ENCODE measurements around the gene SLX4IP. TPM values are rescaled to one million over a fixed set of nuclear protein-coding genes. Genes with fewer than 3 reads are reported as not detected.

The SLX4IP gene
- total and polyA plus RNA-seq, 2 of the 13 experiments (the other 11 are each of a cell fraction or from before 2014, with no cell fraction given): 3.6 to 7.3 TPM

DNA sequence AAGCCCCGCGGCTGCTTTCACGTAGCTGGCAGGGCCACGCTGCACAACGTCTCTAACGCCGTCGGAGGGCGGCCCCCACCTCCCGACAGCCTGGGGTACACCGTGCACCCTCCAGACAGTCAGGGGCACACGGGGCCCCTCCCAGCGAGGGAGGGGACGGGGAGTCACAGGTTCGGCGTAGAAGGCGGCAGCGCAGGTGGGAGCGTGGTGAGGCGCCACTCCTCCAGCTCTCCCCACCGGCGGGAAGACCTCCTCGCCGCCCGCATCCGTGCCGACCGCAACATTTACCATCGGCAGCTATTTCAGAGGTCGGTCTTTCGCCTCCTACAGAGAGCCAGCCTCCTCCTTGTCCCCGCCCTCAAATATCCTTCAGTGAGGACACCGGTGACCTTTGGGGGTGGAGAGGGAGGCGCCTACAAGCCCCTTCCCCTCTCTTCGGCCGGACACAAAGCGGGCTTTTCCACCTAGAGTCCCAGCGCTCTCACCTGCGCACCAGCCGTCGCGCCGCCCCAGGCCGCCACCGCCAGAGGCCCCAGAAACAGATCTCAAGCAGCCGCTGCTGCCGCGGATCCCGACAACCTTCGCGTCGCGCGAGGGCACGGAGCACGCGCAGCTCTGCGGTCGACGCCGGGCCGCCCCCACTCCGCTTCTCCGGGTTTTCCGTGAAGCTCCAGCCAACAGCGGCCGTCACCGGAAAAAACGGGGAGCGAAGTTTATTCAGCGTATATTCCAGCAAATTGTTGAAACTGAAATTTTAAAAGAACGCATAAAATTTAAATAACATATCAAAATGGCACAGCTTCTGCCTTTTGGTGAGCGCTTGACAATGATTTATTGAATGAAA lies 1.3 kb upstream of the SLX4IP start, which contains the start of gene MKKS (continued):
- peak; percentile 51; the same call in 1 of the 2 replicates for TF ChIP-seq LBX2 (CRISPR knock-in tag; IDR thresholded peaks at IDR 0.05; ENCODE audit: borderline replicate concordance)
- TF ChIP-seq ZNF296 (CRISPR knock-in tag; conservative IDR thresholded peaks at IDR 0.05): peak; percentile 4; the same call in 1 of the 2 replicates
- no peak for TF ChIP-seq CCAR2 (optimal IDR thresholded peaks at IDR 0.05; ENCODE audit: low read depth, low read length)
- TF ChIP-seq HOXA3 (CRISPR knock-in tag; IDR thresholded peaks at IDR 0.05): peak; percentile 93
- peak; percentile 95 for TF ChIP-seq ZNF773 (CRISPR knock-in tag; IDR thresholded peaks at IDR 0.05; ENCODE audit: borderline replicate concordance)
- no peak; the same call in 1 of the 2 replicates for TF ChIP-seq CREM (IDR thresholded peaks at IDR 0.05)
- TF ChIP-seq CREM (CRISPR knock-in tag; IDR thresholded peaks at IDR 0.05): peak; percentile 45; the same call in 1 of the 2 replicates
- 0 out of 2 replicates have a peak, but pooled peaks have one; percentile 50 for TF ChIP-seq DZIP1 (CRISPR knock-in tag; IDR thresholded peaks at IDR 0.05)
- TF ChIP-seq ZNF850 (CRISPR knock-in tag; conservative IDR thresholded peaks at IDR 0.05): no peak
- TF ChIP-seq STAT5B (CRISPR knock-in tag; IDR thresholded peaks at IDR 0.05): peak; percentile 93; the same call in 1 of the 2 replicates
- 0 out of 2 replicates have a peak, but pooled peaks have one; percentile 49 for TF ChIP-seq JDP2 (CRISPR knock-in tag; IDR thresholded peaks at IDR 0.05; ENCODE audit: borderline replicate concordance)
- peak; percentile 50; the same call in 1 of the 2 replicates for TF ChIP-seq HNRNPL (IDR thresholded peaks at IDR 0.05; ENCODE audit: low read depth, low read length)
- TF ChIP-seq TEAD2 (CRISPR knock-in tag; IDR thresholded peaks at IDR 0.05): peak; percentile 81
- no peak for TF ChIP-seq EZH2 (conservative IDR thresholded peaks at IDR 0.05; ENCODE audit: low read depth, low read length)
- TF ChIP-seq TSC22D2 (CRISPR knock-in tag; IDR thresholded peaks at IDR 0.05; ENCODE audit: borderline replicate concordance): peak; percentile 78
- TF ChIP-seq SSRP1 (CRISPR knock-in tag; IDR thresholded peaks at IDR 0.05): peak; percentile 19; the same call in 1 of the 2 replicates
- TF ChIP-seq, protein P1, sequence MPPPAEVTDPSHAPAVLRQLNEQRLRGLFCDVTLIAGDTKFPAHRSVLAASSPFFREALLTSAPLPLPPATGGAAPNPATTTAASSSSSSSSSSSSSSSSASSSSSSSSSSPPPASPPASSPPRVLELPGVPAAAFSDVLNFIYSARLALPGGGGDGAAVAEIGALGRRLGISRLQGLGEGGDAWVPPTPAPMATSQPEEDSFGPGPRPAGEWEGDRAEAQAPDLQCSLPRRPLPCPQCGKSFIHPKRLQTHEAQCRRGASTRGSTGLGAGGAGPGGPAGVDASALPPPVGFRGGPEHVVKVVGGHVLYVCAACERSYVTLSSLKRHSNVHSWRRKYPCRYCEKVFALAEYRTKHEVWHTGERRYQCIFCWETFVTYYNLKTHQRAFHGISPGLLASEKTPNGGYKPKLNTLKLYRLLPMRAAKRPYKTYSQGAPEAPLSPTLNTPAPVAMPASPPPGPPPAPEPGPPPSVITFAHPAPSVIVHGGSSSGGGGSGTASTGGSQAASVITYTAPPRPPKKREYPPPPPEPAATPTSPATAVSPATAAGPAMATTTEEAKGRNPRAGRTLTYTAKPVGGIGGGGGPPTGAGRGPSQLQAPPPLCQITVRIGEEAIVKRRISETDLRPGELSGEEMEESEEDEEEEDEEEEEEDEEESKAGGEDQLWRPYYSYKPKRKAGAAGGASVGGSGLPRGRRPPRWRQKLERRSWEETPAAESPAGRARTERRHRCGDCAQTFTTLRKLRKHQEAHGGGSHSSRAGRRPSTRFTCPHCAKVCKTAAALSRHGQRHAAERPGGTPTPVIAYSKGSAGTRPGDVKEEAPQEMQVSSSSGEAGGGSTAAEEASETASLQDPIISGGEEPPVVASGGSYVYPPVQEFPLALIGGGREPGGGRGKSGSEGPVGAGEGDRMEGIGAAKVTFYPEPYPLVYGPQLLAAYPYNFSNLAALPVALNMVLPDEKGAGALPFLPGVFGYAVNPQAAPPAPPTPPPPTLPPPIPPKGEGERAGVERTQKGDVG (CRISPR knock-in tag; IDR thresholded peaks at IDR 0.05; ENCODE audit: borderline replicate concordance): peak; percentile 47; the same call in 1 of the 2 replicates
- TF ChIP-seq HDAC6 (IDR thresholded peaks at IDR 0.05; ENCODE audit: low read depth, low read length): no peak
- peak; percentile 84 for TF ChIP-seq TERF1 (CRISPR knock-in tag; IDR thresholded peaks at IDR 0.05)
- TF ChIP-seq, protein P2, sequence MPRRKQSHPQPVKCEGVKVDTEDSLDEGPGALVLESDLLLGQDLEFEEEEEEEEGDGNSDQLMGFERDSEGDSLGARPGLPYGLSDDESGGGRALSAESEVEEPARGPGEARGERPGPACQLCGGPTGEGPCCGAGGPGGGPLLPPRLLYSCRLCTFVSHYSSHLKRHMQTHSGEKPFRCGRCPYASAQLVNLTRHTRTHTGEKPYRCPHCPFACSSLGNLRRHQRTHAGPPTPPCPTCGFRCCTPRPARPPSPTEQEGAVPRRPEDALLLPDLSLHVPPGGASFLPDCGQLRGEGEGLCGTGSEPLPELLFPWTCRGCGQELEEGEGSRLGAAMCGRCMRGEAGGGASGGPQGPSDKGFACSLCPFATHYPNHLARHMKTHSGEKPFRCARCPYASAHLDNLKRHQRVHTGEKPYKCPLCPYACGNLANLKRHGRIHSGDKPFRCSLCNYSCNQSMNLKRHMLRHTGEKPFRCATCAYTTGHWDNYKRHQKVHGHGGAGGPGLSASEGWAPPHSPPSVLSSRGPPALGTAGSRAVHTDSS (CRISPR knock-in tag; conservative IDR thresholded peaks at IDR 0.05): no peak; the same call in 1 of the 2 replicates
